ENCODE data around the gene CTXN1. TPM values are rescaled to one million over a fixed set of nuclear protein-coding genes. Genes with fewer than 3 reads are reported as not detected.

The CTXN1 gene
- total and polyA plus RNA-seq, 2 donors (not counting 1 experiment from before 2014, with no cell fraction given) = not detected

DNA sequence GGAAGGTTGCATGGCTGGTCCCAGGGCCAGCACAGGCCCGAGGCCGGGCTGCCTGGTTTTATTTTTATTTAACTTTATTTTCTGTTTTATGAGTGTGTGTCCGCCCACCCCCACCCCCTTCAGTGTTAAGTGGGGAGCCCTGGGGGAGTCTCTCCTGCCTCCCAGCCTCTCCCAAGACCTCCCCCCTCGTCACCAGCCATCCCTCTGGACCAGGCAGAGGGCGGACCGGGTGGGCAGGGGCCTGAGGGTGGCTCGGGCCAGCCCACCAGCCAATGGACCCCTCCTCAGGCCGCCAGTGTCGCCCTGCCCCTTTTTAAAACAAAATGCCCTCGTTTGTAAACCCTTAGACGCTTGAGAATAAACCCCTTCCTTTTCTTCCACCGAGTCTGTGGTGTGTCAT lies 11.8 kb downstream of the CTXN1 start:
- H3K27ac Mint-ChIP-seq = no peak overlapping the region
- Histone ChIP-seq H3K9ac (ENCODE audit: low read length) (no peak overlapping the region), H3K4me3 (ENCODE audit: control extremely low read depth in 1 of 5, extremely low read depth in 1 of 5, insufficient read depth in 1 of 5, low read depth in 2 of 5, low read length in 4 of 5) (no peak overlapping the region), H4K20me1 (ENCODE audit: control insufficient read depth, insufficient read depth, low read length, poor library complexity, severe bottlenecking) (peaks cover 69% of the 10 kb centered on the region), H3K36me3 (replicated peaks in 1 of 2; ENCODE audit: control extremely low read depth in 1 of 2, control insufficient read depth in 1 of 2, extremely low read depth in 1 of 2, insufficient read depth in 2 of 2, low read length in 1 of 2) (peaks cover 3 to 30% of the 10 kb centered on the region in 2 experiments), H3K4me1 (ENCODE audit: control insufficient read depth in 2 of 2, insufficient read depth in 2 of 2, low read length in 2 of 2) (peaks cover 35 to 39% of the 10 kb centered on the region in 2 donors), H3K4me2 (replicated peaks; ENCODE audit: low read depth, low read length, poor library complexity, severe bottlenecking) (no peak overlapping the region), H3K79me2 (ENCODE audit: control insufficient read depth, insufficient read depth, low read length) (peaks cover 3% of the 10 kb centered on the region), H3K9me3 (ENCODE audit: control extremely low read depth in 1 of 3, control insufficient read depth in 2 of 3, insufficient read depth in 1 of 3, low read length in 2 of 3) (peaks cover 0 to 23% (median 0%) of the 10 kb centered on the region in 3 donors), H3K27me3 (replicated peaks in 1 of 4; ENCODE audit: control extremely low read depth in 1 of 4, control insufficient read depth in 3 of 4, insufficient read depth in 4 of 4, low read length in 3 of 4) (peaks cover 0 to 41% (median 23%) of the 10 kb centered on the region in 4 experiments), H3K27ac (ENCODE audit: low read length in 2 of 2) (no peak overlapping the region), H2AFZ (ENCODE audit: insufficient read depth, low read depth, low read length, poor library complexity, severe bottlenecking) (no peak overlapping the region)
- peaks cover 19% of the 10 kb centered on the region for H3K4me1 Mint-ChIP-seq
- H3K4me3 Mint-ChIP-seq = no peak overlapping the region
- POLR2A ChIA-PET = no interaction called here
- CTCF ChIA-PET = no interaction called here
- H3K9me3 Mint-ChIP-seq (ENCODE audit: insufficient read depth) = no peaks in the 10 kb centered on the region
- no peak for TF ChIP-seq EZH2 (IDR thresholded peaks at IDR 0.05; ENCODE audit: borderline replicate concordance, insufficient read depth, low read depth, low read length, poor library complexity, severe bottlenecking)
- TF ChIP-seq, protein P1, sequence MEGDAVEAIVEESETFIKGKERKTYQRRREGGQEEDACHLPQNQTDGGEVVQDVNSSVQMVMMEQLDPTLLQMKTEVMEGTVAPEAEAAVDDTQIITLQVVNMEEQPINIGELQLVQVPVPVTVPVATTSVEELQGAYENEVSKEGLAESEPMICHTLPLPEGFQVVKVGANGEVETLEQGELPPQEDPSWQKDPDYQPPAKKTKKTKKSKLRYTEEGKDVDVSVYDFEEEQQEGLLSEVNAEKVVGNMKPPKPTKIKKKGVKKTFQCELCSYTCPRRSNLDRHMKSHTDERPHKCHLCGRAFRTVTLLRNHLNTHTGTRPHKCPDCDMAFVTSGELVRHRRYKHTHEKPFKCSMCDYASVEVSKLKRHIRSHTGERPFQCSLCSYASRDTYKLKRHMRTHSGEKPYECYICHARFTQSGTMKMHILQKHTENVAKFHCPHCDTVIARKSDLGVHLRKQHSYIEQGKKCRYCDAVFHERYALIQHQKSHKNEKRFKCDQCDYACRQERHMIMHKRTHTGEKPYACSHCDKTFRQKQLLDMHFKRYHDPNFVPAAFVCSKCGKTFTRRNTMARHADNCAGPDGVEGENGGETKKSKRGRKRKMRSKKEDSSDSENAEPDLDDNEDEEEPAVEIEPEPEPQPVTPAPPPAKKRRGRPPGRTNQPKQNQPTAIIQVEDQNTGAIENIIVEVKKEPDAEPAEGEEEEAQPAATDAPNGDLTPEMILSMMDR (IDR thresholded peaks at IDR 0.05) = no peak
- intact Hi-C loops (cut with micrococcal nuclease) = no loop called here
- H3K27me3 Mint-ChIP-seq = peaks cover 16% of the 10 kb centered on the region
- no peak for ATAC-seq (ENCODE audit: low read depth)
- 96% methylated on average over 4 of the region's 12 CpGs for WGBS (ENCODE audit: insufficient coverage)
- DNase-seq = peak; percentile 40

DNA sequence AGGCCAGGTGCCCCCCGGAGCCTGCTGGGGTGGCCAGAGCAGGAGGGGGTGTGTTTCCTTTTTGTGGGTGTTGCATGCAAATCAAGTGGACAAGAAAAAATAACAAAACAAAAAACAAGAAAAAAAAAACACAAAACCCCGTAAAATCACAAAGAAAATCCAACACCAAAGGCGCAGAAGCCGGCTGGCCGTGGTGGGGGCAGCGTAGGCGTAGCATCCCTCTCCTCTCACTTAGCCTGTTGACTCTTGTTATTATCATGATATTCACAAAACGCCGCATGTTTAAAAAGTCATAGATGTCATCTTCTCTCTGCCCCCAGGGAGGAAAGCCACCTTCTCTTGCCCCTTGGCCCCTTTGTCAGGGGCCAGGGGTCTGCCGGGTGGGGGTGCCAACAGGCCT lies 12.3 kb downstream of the CTXN1 start:
- Histone ChIP-seq H4K20me1 (ENCODE audit: control insufficient read depth, insufficient read depth, low read length, poor library complexity, severe bottlenecking) (peaks cover 69% of the 10 kb centered on the region), H3K4me3 (ENCODE audit: control extremely low read depth in 1 of 5, extremely low read depth in 1 of 5, insufficient read depth in 1 of 5, low read depth in 2 of 5, low read length in 4 of 5) (no peak overlapping the region), H3K27me3 (replicated peaks in 1 of 4; ENCODE audit: control extremely low read depth in 1 of 4, control insufficient read depth in 3 of 4, insufficient read depth in 4 of 4, low read length in 3 of 4) (peaks cover 0 to 36% (median 18%) of the 10 kb centered on the region in 4 experiments), H3K4me2 (replicated peaks; ENCODE audit: low read depth, low read length, poor library complexity, severe bottlenecking) (no peak overlapping the region), H3K27ac (ENCODE audit: low read length in 2 of 2) (no peak overlapping the region), H3K9me3 (ENCODE audit: control extremely low read depth in 1 of 3, control insufficient read depth in 2 of 3, insufficient read depth in 1 of 3, low read length in 2 of 3) (peaks cover 0 to 19% (median 0%) of the 10 kb centered on the region in 3 donors), H3K79me2 (ENCODE audit: control insufficient read depth, insufficient read depth, low read length) (peaks cover 3% of the 10 kb centered on the region), H3K36me3 (replicated peaks in 1 of 2; ENCODE audit: control extremely low read depth in 1 of 2, control insufficient read depth in 1 of 2, extremely low read depth in 1 of 2, insufficient read depth in 2 of 2, low read length in 1 of 2) (peaks cover 3 to 31% of the 10 kb centered on the region in 2 experiments), H3K9ac (ENCODE audit: low read length) (no peak overlapping the region), H3K4me1 (ENCODE audit: control insufficient read depth in 2 of 2, insufficient read depth in 2 of 2, low read length in 2 of 2) (peaks cover 30 to 34% of the 10 kb centered on the region in 2 donors), H2AFZ (ENCODE audit: insufficient read depth, low read depth, low read length, poor library complexity, severe bottlenecking) (no peak overlapping the region)
- Mint-ChIP-seq H3K4me3 (no peak overlapping the region), H3K27me3 (peaks cover 16% of the 10 kb centered on the region), H3K4me1 (peaks cover 19% of the 10 kb centered on the region), H3K9me3 (ENCODE audit: insufficient read depth) (no peaks in the 10 kb centered on the region), H3K27ac (no peak overlapping the region)
- DNase-seq = no peak
- ATAC-seq (ENCODE audit: low read depth) = no peak
- POLR2A ChIA-PET = no interaction called here
- no peak for TF ChIP-seq EZH2 (IDR thresholded peaks at IDR 0.05; ENCODE audit: borderline replicate concordance, insufficient read depth, low read depth, low read length, poor library complexity, severe bottlenecking)
- TF ChIP-seq, protein P1 (IDR thresholded peaks at IDR 0.05) = no peak
- WGBS (ENCODE audit: insufficient coverage) = 90% methylated on average over 9 of the region's 10 CpGs
- intact Hi-C loops (cut with micrococcal nuclease) = no loop called here
- CTCF ChIA-PET = no interaction called here
